HEK293T (cell line): ENCODE measurements around the gene MBD3L3.
A peak's percentile ranks its signal among the peaks of the same experiment; 100 is the strongest.

ENCODE experiments used
- ARNT ChIP-seq: fragments of 450-650 bp; IDR thresholded peaks from 2 replicates; pipeline ENCODE4 v1.6.1; 2017; ENCODE audit warnings: mild to moderate bottlenecking
- BHLHE40 ChIP-seq: fragments of 450-650 bp; IDR thresholded peaks from 2 replicates; pipeline ENCODE4 v1.6.1; 2016; ENCODE audit warnings: mild to moderate bottlenecking, moderate library complexity, borderline replicate concordance
- CTBP1 ChIP-seq: fragments of 450-650 bp; IDR thresholded peaks from 2 replicates; pipeline ENCODE4 v1.6.1; 2016; ENCODE audit warnings: borderline replicate concordance
- ELF4 ChIP-seq: fragments of 450-650 bp; IDR thresholded peaks from 2 replicates; pipeline ENCODE4 v1.6.1; 2017; ENCODE audit warnings: antibody characterized with exemption
- FOXA1 ChIP-seq: fragments of 450-650 bp; IDR thresholded peaks from 2 replicates; pipeline ENCODE4 v1.6.1; 2016; ENCODE audit warnings: mild to moderate bottlenecking
- FOXM1 ChIP-seq: fragments of 450-650 bp; IDR thresholded peaks from 2 replicates; pipeline ENCODE4 v1.6.1; 2017; ENCODE audit warnings: mild to moderate bottlenecking, borderline replicate concordance
- HDGF ChIP-seq: fragments of 450-650 bp; IDR thresholded peaks from 2 replicates; pipeline ENCODE4 v1.6.1; 2017; ENCODE audit warnings: antibody characterized with exemption, borderline replicate concordance
- LEF1 ChIP-seq: fragments of 450-650 bp; IDR thresholded peaks from 2 replicates; pipeline ENCODE4 v1.6.1; 2017; ENCODE audit warnings: mild to moderate bottlenecking, borderline replicate concordance
- SP1 ChIP-seq: fragments of 450-650 bp; IDR thresholded peaks from 2 replicates; pipeline ENCODE4 v1.6.1; 2017
- SUZ12 ChIP-seq: fragments of 450-650 bp; IDR thresholded peaks from 2 replicates; pipeline ENCODE4 v1.6.1; 2016; ENCODE audit warnings: mild to moderate bottlenecking
- TARDBP ChIP-seq: fragments of 450-650 bp; IDR thresholded peaks from 2 replicates; pipeline ENCODE4 v1.6.1; 2016
- ZNF384 ChIP-seq: fragments of 450-650 bp; IDR thresholded peaks from 2 replicates; pipeline ENCODE4 v1.6.1; 2016
- TF ChIP-seq, protein P1 (sequence below): fragments of 450-650 bp; IDR thresholded peaks from 2 replicates; pipeline ENCODE4 v1.6.1; 2016

- TF ChIP-seq SP1 (no peak), HDGF (no peak), BHLHE40 (no peak), CTBP1 (no peak), TARDBP (no peak), LEF1 (no peak), ARNT (no peak), FOXA1 (no peak), ZNF384 (no peak), ELF4 (no peak), FOXM1 (no peak), SUZ12 (no peak)
- TF ChIP-seq, protein P1, sequence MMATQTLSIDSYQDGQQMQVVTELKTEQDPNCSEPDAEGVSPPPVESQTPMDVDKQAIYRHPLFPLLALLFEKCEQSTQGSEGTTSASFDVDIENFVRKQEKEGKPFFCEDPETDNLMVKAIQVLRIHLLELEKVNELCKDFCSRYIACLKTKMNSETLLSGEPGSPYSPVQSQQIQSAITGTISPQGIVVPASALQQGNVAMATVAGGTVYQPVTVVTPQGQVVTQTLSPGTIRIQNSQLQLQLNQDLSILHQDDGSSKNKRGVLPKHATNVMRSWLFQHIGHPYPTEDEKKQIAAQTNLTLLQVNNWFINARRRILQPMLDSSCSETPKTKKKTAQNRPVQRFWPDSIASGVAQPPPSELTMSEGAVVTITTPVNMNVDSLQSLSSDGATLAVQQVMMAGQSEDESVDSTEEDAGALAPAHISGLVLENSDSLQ, result peak; percentile 61
Measured at GRCh38 chr19:7098701-7099596, 40.5 kb upstream of the MBD3L3 start.
